Erythroblast (primary cell): ENCODE results near the gene MGAT5.
"Not testable (repeated sequence)": the region's sequence is repeated elsewhere in the genome, so short reads cannot be mapped to it uniquely, and the experiment has no call there.

ENCODE experiments used
- GATA1 ChIP-seq: IDR thresholded peaks from 2 replicates; pipeline ENCODE4 v1.6.1; 2011; ENCODE audit warnings: low read depth, mild to moderate bottlenecking, control low read depth, low read length, moderate library complexity
- POLR2A ChIP-seq: IDR thresholded peaks from 2 replicates; pipeline ENCODE4 v1.6.1; 2011; ENCODE audit warnings: mild to moderate bottlenecking, low read length

DNA sequence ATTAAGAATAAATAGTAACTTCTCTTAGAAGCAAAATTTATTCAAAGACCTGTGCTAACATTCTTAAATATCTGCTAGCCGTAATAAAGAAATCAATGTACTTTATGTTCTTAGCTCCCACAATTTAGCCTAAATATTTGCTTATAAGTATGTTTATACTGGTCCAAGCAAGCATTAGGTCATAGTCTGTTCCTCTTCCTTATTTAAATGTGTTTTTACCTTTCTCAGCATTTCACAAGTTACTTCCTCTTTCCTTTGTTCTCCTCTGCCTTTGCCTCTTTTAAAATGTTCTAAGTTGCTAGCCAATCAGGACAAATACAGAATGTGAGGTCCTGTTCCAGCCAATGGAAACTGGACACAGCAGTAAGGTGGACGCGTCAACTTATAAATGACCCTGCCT, 40.7 kb downstream of the MGAT5 start:
- not testable (repeated sequence) for TF ChIP-seq POLR2A, GATA1
